CD4-positive, alpha-beta T cell treated with Interleukin-10 for 1 hour (primary cell): ENCODE measurements around the gene C4BPB.
"Not testable (repeated sequence)": the region's sequence is repeated elsewhere in the genome, so short reads cannot be mapped to it uniquely, and the experiment has no call there.

Source experiments
- DNase-seq: peaks from one replicate; pipeline ENCODE4 v3.0.0-alpha.2; 2020

C4BPB gene

GRCh38 chr1:207088701-207089626, at the start of gene C4BPB:
Gene C4BPB (plus strand): TSS chr1:207088860. CDS start chr1:207089532, 672 bp downstream.
- DNase-seq: peak; percentile 19

GRCh38 chr1:207039380-207040180, 49.1 kb upstream of the C4BPB start:
- no peak for DNase-seq

- no peak for DNase-seq
These were observed 48.5 kb upstream of the C4BPB start for GRCh38 chr1:207040181-207040533.

- not testable (repeated sequence) for DNase-seq
These were observed 47.3 kb upstream of the C4BPB start for GRCh38 chr1:207041397-207041796.

- DNase-seq: no peak
These were observed 43.2 kb upstream of the C4BPB start for GRCh38 chr1:207045453-207045852.

GRCh38 chr1:207047505-207047904, 41.2 kb upstream of the C4BPB start:
- no peak for DNase-seq

- DNase-seq: no peak
These were observed 40.6 kb upstream of the C4BPB start for GRCh38 chr1:207048041-207048440.

- DNase-seq: no peak
These were observed 39.6 kb upstream of the C4BPB start for GRCh38 chr1:207049054-207049453.

- DNase-seq: no peak
These were observed 39.1 kb upstream of the C4BPB start for GRCh38 chr1:207049514-207049913.

GRCh38 chr1:207049974-207050391, 38.7 kb upstream of the C4BPB start:
- peak; percentile 71 for DNase-seq

GRCh38 chr1:207050480-207051190, 38.0 kb upstream of the C4BPB start:
- DNase-seq: peak; percentile 93

GRCh38 chr1:207051191-207051943, 37.3 kb upstream of the C4BPB start, which contains the start of gene YOD1:
Gene YOD1 (minus strand): TSS chr1:207051208. CDS start chr1:207051030, 178 bp downstream.
- DNase-seq: no peak

GRCh38 chr1:207052911-207053769, 35.5 kb upstream of the C4BPB start, which contains the start of gene PFKFB2:
Gene PFKFB2 (plus strand): TSS chr1:207053275. CDS start chr1:207054718, 1,443 bp downstream.
- peak; percentile 95 for DNase-seq

GRCh38 chr1:207054491-207054890, 34.2 kb upstream of the C4BPB start:
- DNase-seq: no peak

GRCh38 chr1:207055386-207056001, 33.2 kb upstream of the C4BPB start:
- no peak for DNase-seq

- no peak for DNase-seq
These were observed 32.0 kb upstream of the C4BPB start for GRCh38 chr1:207056673-207057072.

GRCh38 chr1:207058252-207058651, 30.4 kb upstream of the C4BPB start:
- no peak for DNase-seq

- no peak for DNase-seq
These were observed 29.5 kb upstream of the C4BPB start for GRCh38 chr1:207058878-207059867.

- no peak for DNase-seq
These were observed 28.8 kb upstream of the C4BPB start for GRCh38 chr1:207059881-207060280.
